Brain microvascular endothelial cell (primary cell): Measurements from ENCODE around the gene DIS3L2.

Experiments
- DNase-seq: peaks from one replicate; pipeline ENCODE4 v3.0.0-alpha.2; 2020
- H3K27ac ChIP-seq: fragments of 250-450 bp; sonication (Bioruptor Pico); 2 replicates; pipeline ENCODE4 v1.5.1; 2020; ENCODE audit warnings: mild to moderate bottlenecking, moderate library complexity
- H3K27me3 ChIP-seq: fragments of 250-450 bp; sonication (Bioruptor Pico); replicated peaks from 2 replicates; pipeline ENCODE4 v1.5.1; 2020; ENCODE audit warnings: mild to moderate bottlenecking
- H3K36me3 ChIP-seq: fragments of 250-450 bp; sonication (Bioruptor Pico); replicated peaks from 2 replicates; pipeline ENCODE4 v1.5.1; 2020; ENCODE audit warnings: mild to moderate bottlenecking
- H3K4me3 ChIP-seq: 2 replicates; pipeline ENCODE4 v1.5.1; 2011; ENCODE audit warnings: low read depth, mild to moderate bottlenecking, control low read depth, low read length, moderate library complexity
- in situ Hi-C: cut with HindIII; loops from 2 replicates; pipeline ENCODE4 v1.10.0; 2017; ENCODE audit warnings: low sequenced_read_pairs, low pct_ligation_motif_present
- TF ChIP-seq, protein P1 (sequence below): IDR thresholded peaks from 2 replicates; pipeline ENCODE4 v1.5.1; 2011; ENCODE audit warnings: low read depth, mild to moderate bottlenecking, moderate library complexity, low read length, control low read depth, inconsistent platforms; ENCODE audit errors: missing control alignments

Gene DIS3L2

DNA sequence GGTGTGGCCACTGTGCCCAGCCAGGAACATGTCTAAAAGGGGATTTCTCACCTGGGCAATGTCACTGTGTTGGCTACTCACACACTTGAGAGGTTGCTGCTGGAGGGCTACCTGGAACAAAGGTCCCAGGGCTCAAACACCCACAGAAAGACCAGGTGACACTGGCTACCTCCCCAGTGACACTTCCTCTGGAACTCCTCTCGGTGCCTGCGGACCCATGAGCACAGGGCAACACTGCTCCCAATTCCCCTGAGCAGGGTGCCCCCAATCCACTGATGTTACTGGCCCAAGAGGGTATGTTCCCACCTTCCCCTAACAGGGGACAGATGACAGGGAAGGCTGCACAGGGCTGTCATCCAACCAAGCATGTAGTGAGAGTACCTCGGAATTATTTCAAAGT is 41.1 kb upstream of the DIS3L2 start:
- no peak for DNase-seq
- in situ Hi-C loops = no loop called here
- no peaks in the 10 kb centered on the region for H3K36me3 ChIP-seq
- H3K4me3 ChIP-seq = no peak overlapping the region
- peaks cover 49% of the 10 kb centered on the region for H3K27me3 ChIP-seq
- no peak overlapping the region for H3K27ac ChIP-seq
- TF ChIP-seq, protein P1, sequence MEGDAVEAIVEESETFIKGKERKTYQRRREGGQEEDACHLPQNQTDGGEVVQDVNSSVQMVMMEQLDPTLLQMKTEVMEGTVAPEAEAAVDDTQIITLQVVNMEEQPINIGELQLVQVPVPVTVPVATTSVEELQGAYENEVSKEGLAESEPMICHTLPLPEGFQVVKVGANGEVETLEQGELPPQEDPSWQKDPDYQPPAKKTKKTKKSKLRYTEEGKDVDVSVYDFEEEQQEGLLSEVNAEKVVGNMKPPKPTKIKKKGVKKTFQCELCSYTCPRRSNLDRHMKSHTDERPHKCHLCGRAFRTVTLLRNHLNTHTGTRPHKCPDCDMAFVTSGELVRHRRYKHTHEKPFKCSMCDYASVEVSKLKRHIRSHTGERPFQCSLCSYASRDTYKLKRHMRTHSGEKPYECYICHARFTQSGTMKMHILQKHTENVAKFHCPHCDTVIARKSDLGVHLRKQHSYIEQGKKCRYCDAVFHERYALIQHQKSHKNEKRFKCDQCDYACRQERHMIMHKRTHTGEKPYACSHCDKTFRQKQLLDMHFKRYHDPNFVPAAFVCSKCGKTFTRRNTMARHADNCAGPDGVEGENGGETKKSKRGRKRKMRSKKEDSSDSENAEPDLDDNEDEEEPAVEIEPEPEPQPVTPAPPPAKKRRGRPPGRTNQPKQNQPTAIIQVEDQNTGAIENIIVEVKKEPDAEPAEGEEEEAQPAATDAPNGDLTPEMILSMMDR = no peak

- TF ChIP-seq, protein P1 = no peak
- H3K27me3 ChIP-seq = peaks cover 48% of the 10 kb centered on the region
- no peak overlapping the region for H3K4me3 ChIP-seq
- H3K36me3 ChIP-seq = no peaks in the 10 kb centered on the region
- H3K27ac ChIP-seq = no peak overlapping the region
- no peak for DNase-seq
- in situ Hi-C loops = no loop called here
These were observed 40.7 kb upstream of the DIS3L2 start for GRCh38 chr2:231920795-231921194.

DNA sequence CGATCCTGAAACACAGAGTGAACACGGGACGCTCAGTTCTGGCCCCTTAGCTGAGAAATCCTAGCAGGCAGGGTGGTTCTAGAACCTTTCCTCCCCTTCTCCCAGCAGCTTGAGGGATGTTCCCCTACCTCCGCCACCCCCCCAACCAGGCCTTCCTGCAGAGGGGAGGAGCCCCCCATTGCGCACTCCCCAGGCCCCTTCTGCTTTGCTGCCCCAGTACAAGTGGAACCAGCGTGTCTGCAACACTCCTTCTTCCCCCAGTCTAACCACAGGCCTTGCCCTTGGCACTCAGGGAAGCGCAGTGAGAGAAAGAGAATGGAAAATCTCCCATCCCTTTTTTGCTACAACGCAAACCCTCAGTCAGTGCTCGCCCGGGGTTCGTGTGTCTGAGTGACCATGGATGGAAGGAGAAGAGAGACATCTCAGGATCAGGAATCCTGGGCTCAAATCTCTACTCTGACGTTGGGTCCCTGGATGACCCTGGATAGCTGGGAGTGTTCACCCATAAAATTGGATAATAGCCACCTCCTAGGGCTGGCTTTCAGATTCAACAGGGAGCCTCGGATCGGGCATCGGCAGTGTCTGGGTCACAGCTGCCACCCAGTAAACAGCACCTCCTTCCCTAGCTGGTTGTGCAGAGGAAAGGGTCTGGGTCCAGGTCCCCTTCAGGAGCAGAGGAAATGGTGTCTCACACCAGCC is 39.1 kb upstream of the DIS3L2 start:
- Histone ChIP-seq H3K27ac (no peak overlapping the region), H3K27me3 (peaks cover 53% of the 10 kb centered on the region), H3K36me3 (no peaks in the 10 kb centered on the region), H3K4me3 (no peak overlapping the region)
- DNase-seq = no peak
- TF ChIP-seq, protein P1 = no peak
- in situ Hi-C loops = no loop called here

DNA sequence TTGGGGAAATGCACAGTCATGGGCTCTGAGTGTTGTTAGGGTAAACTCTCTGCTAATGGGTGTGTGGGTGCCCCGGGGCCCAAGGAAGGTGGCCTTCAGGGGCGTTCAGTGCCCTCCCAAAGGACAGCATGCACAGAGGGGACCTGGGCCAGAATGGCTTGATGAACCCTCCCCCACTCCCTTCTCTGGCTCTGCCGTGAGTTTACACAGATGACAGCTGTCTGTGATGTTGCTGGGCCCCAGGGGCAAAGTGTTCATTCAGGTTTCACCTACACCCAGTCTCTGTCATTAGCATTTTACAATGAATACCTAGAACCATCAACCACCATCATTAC is 38.5 kb upstream of the DIS3L2 start:
- peaks cover 55% of the 10 kb centered on the region for H3K27me3 ChIP-seq
- no peaks in the 10 kb centered on the region for H3K36me3 ChIP-seq
- in situ Hi-C loops = no loop called here
- no peak overlapping the region for H3K4me3 ChIP-seq
- no peak for DNase-seq
- H3K27ac ChIP-seq = no peak overlapping the region
- TF ChIP-seq, protein P1 = no peak

DNA sequence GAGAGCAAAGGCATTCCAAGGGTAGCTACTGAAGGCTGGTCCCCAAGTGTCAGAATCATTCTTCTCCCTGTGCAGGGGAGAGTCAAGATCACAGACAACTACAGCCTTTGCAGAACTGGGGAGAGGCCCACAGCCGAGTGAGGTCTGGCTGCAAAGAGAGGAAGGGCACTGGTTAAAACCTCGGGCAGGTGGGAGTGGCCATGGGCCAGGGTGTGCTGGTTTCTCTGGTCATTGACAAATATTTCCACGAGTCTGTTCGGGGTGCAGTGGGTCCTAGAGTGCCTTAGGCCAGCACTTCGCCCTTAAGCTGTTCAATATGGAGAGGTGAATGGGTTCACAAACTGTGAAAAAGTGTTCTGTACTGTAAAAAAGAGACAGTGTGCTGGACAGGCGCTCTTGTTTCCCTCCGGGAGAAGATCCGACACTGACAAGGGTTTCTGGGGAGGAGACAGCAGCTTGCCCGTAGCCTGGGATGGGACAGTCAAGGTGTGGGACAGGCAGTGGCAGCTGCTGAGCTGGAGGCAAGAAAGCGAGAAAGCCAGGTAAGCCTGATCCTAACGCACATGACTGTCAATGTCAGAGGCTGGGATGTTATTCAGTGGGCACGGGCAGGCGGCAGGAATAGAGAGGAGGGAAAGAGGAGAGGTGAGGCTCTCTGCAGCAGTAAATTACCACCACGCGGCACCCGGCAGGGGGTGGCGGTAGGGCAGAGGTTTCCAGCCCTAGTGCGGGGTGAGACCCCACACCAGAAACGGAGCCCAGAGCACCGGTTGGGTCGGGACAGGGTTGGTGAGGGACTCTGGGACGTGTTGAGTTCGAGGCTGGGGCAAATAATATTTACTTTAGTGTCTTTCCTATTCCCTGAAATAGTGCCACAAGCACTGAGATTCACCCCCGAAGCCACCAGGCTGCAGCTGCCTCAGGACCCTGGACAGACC is 37.3 kb upstream of the DIS3L2 start:
- no peak for DNase-seq
- no peaks in the 10 kb centered on the region for H3K36me3 ChIP-seq
- H3K27me3 ChIP-seq = peaks cover 63% of the 10 kb centered on the region
- in situ Hi-C loops = no loop called here
- no peak overlapping the region for H3K4me3 ChIP-seq
- H3K27ac ChIP-seq = no peak overlapping the region
- TF ChIP-seq, protein P1 = no peak
